ENCODE results near the gene C10orf71. TPM values are rescaled to one million over a fixed set of nuclear protein-coding genes. Genes with fewer than 3 reads are reported as not detected.

The C10orf71 gene
- total and polyA plus RNA-seq, 2 donors from 2014 or later, result 0.28 TPM; not detected in 1

DNA sequence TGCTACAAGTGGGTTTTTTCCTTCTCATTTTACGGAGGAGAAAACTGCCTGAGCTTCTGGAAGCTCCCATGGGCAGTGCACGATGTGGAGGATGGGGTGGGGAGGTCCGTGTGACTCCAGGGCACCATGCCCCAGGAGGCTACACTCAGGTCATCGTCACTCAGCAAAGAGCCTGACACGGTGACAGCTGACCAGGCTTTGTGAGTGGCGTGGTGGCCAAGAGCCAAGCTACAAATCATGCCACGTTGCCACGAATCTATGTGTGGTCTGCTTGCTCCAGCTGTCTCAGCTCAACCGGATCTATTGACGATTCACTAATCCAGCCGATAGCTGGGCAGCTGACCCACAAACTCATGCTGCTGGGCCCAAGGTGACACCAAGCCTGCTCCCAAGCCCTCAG lies 27.6 kb upstream of the C10orf71 start:
- no peak overlapping the region for H3K27ac ChIP-seq (ENCODE audit: low read depth in 2 of 2, low read length in 2 of 2)
- H3K4me3 ChIP-seq (ENCODE audit: low read length in 3 of 3), result no peak overlapping the region
- no peak for TF ChIP-seq CTCF (IDR thresholded peaks at IDR 0.05; ENCODE audit: borderline replicate concordance, extremely low read depth, insufficient read depth)
- no peaks in the 10 kb centered on the region for H3K36me3 ChIP-seq (ENCODE audit: control insufficient read depth in 2 of 3, insufficient read depth in 3 of 3, low read length in 3 of 3)
- no peaks in the 10 kb centered on the region for H3K27me3 ChIP-seq (ENCODE audit: control insufficient read depth, insufficient read depth, low read length)
- no peaks in the 10 kb centered on the region for H3K4me1 ChIP-seq (ENCODE audit: control insufficient read depth in 2 of 3, insufficient read depth in 2 of 3, low read depth in 1 of 3, low read length in 3 of 3)
- peaks cover 0 to 7% (median 0%) of the 10 kb centered on the region in 3 donors for H3K9me3 ChIP-seq (ENCODE audit: control insufficient read depth in 2 of 3, insufficient read depth in 1 of 3, low read length in 3 of 3)
- no peak for FAIRE-seq
- no peak for DNase-seq
- H3K9ac ChIP-seq (ENCODE audit: low read length in 3 of 3), result no peak overlapping the region
- intact Hi-C loops (cut with DNase I), result no loop called here

DNA sequence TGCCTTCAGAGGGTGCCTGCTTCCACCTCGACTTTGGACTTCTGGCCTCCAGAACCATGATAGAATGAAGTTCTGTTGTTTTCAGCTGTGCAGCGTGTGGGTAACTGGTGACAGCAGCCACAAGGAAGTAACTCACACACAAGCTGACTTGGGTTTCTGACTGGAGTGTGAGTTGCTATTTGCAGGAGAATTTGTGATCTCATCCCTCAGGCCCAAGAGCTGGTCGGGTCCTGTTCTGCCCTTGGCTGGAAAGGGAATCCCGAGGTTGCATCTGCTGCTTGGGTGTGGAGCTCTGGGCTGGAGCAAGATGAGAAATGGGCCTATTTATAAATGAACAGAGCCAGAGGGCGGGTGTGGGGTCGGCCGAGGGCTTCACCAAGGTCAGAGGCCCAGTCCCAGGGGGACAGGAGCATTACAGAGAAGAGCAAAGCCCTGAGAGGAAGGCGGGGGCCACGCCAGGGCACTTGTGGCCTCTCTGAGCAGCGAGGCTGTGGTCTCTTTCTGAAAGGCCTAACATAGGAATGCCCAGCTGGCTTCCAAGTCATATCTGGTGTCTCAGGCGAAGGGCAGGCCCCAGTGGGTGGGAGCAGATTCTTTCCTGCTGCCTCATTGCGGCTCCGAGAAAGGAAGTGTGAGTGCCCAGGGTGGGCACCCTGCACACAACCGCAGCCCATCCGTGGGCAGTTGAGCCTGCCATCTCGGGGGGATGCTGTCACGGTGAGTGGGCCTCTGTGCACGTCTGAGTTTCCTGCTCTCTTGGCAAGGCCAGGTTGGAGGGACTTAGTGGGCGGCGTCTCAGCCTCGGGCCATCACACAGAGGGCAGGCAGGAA lies 26.5 kb upstream of the C10orf71 start:
- no peak overlapping the region for H3K4me3 ChIP-seq (ENCODE audit: low read length in 3 of 3)
- no peaks in the 10 kb centered on the region for H3K27me3 ChIP-seq (ENCODE audit: control insufficient read depth, insufficient read depth, low read length)
- intact Hi-C loops (cut with DNase I), result no loop called here
- TF ChIP-seq CTCF (IDR thresholded peaks at IDR 0.05; ENCODE audit: borderline replicate concordance, extremely low read depth, insufficient read depth), result no peak
- H3K9me3 ChIP-seq (ENCODE audit: control insufficient read depth in 2 of 3, insufficient read depth in 1 of 3, low read length in 3 of 3), result peaks cover 0 to 2% (median 0%) of the 10 kb centered on the region in 3 donors
- H3K9ac ChIP-seq (ENCODE audit: low read length in 3 of 3), result no peak overlapping the region
- no peaks in the 10 kb centered on the region for H3K4me1 ChIP-seq (ENCODE audit: control insufficient read depth in 2 of 3, insufficient read depth in 2 of 3, low read depth in 1 of 3, low read length in 3 of 3)
- no peaks in the 10 kb centered on the region for H3K36me3 ChIP-seq (ENCODE audit: control insufficient read depth in 2 of 3, insufficient read depth in 3 of 3, low read length in 3 of 3)
- FAIRE-seq (no peak), DNase-seq (peak in 1 of 5 donors; percentile 87)
- H3K27ac ChIP-seq (ENCODE audit: low read depth in 2 of 2, low read length in 2 of 2), result no peak overlapping the region

GRCh38 chr10:49273082-49273465 lies 25.9 kb upstream of the C10orf71 start:
- TF ChIP-seq CTCF (IDR thresholded peaks at IDR 0.05; ENCODE audit: borderline replicate concordance, extremely low read depth, insufficient read depth), result no peak
- no peaks in the 10 kb centered on the region for H3K4me1 ChIP-seq (ENCODE audit: control insufficient read depth in 2 of 3, insufficient read depth in 2 of 3, low read depth in 1 of 3, low read length in 3 of 3)
- no peaks in the 10 kb centered on the region for H3K36me3 ChIP-seq (ENCODE audit: control insufficient read depth in 2 of 3, insufficient read depth in 3 of 3, low read length in 3 of 3)
- no peak overlapping the region for H3K27ac ChIP-seq (ENCODE audit: low read depth in 2 of 2, low read length in 2 of 2)
- H3K9ac ChIP-seq (ENCODE audit: low read length in 3 of 3), result no peak overlapping the region
- no peaks in the 10 kb centered on the region for H3K27me3 ChIP-seq (ENCODE audit: control insufficient read depth, insufficient read depth, low read length)
- no peaks in the 10 kb centered on the region for H3K9me3 ChIP-seq (ENCODE audit: control insufficient read depth in 2 of 3, insufficient read depth in 1 of 3, low read length in 3 of 3)
- FAIRE-seq (no peak), DNase-seq (no peak)
- H3K4me3 ChIP-seq (ENCODE audit: low read length in 3 of 3), result no peak overlapping the region
- intact Hi-C loops (cut with DNase I), result no loop called here
